IMR-90 (cell line): ENCODE measurements around the gene NFATC1.

Experiments
- BHLHE40 ChIP-seq: fragments of 150-350 bp; IDR thresholded peaks from 2 replicates; pipeline ENCODE4 v1.6.1; 2016; ENCODE audit warnings: mild to moderate bottlenecking, low read depth, low read length
- CEBPB ChIP-seq: IDR thresholded peaks from 2 replicates; pipeline ENCODE4 v1.6.1; 2012; ENCODE audit warnings: low read depth, low read length, improper control_type of control experiment
- CTCF ChIP-seq: conservative IDR thresholded peaks from 2 replicates; pipeline ENCODE4 v1.5.1; 2012; ENCODE audit warnings: mild to moderate bottlenecking, low read depth, low read length, improper control_type of control experiment
- MAFK ChIP-seq: IDR thresholded peaks from 2 replicates; pipeline ENCODE4 v1.6.1; 2012; ENCODE audit warnings: low read depth, low read length, improper control_type of control experiment
- MXI1 ChIP-seq: IDR thresholded peaks from 2 replicates; pipeline ENCODE4 v1.6.1; 2012; ENCODE audit warnings: low read depth, mild to moderate bottlenecking, low read length, moderate library complexity, borderline replicate concordance
- NFE2L2 ChIP-seq: fragments of 150-350 bp; IDR thresholded peaks from 2 replicates; pipeline ENCODE4 v1.6.1; 2016; ENCODE audit warnings: low read depth, mild to moderate bottlenecking, low read length
- POLR2A ChIP-seq: IDR thresholded peaks from 2 replicates; pipeline ENCODE4 v1.6.1; 2012; ENCODE audit warnings: mild to moderate bottlenecking, low read depth, low read length
- RAD21 ChIP-seq: IDR thresholded peaks from 2 replicates; pipeline ENCODE4 v1.6.1; 2012; ENCODE audit warnings: low read length, improper control_type of control experiment
- RCOR1 ChIP-seq: IDR thresholded peaks from 2 replicates; pipeline ENCODE4 v1.6.1; 2012; ENCODE audit warnings: mild to moderate bottlenecking, low read length, improper control_type of control experiment; ENCODE audit not compliant: insufficient replicate concordance
- RFX5 ChIP-seq: IDR thresholded peaks from 2 replicates; pipeline ENCODE4 v1.8.0; 2012; ENCODE audit warnings: low read depth, mild to moderate bottlenecking, low read length, moderate library complexity
- TF ChIP-seq, protein P1 (sequence below): fragments of 150-350 bp; IDR thresholded peaks from 2 replicates; pipeline ENCODE4 v1.6.1; 2016; ENCODE audit warnings: low read depth, mild to moderate bottlenecking, low read length, moderate library complexity, borderline replicate concordance

DNA sequence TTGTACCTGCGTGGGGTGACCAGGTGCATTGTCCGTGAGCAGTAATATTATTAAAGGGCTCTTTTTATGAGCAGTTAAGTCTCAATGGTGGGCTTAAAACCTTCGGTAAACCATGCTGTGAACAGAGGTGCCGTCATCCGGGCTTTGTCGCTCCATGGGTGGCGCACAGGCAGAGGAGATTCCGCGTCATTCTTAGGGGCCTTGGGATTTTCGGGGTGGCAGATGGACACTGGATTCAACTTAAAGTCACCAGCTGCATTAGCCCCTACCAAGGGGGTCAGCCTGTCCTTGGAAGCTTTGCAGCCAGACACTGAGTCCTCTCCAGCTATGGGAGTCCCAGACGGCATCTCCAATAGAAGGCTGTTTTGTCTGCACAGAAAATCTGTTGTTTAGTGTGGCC lies 107.7 kb downstream of the NFATC1 start:
- no peak for TF ChIP-seq CTCF
- TF ChIP-seq POLR2A = no peak
- no peak for TF ChIP-seq RAD21
- TF ChIP-seq RCOR1 = no peak
- no peak for TF ChIP-seq NFE2L2
- no peak for TF ChIP-seq RFX5
- TF ChIP-seq CEBPB = no peak
- TF ChIP-seq BHLHE40 = no peak
- no peak for TF ChIP-seq MAFK
- TF ChIP-seq, protein P1, sequence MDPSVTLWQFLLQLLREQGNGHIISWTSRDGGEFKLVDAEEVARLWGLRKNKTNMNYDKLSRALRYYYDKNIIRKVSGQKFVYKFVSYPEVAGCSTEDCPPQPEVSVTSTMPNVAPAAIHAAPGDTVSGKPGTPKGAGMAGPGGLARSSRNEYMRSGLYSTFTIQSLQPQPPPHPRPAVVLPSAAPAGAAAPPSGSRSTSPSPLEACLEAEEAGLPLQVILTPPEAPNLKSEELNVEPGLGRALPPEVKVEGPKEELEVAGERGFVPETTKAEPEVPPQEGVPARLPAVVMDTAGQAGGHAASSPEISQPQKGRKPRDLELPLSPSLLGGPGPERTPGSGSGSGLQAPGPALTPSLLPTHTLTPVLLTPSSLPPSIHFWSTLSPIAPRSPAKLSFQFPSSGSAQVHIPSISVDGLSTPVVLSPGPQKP = no peak
- TF ChIP-seq MXI1 = no peak
